Duodenal mucosa (tissue), 2 donors: Measurements from ENCODE around the gene TPSG1.
"Not testable (repeated sequence)": the region's sequence is repeated elsewhere in the genome, so short reads cannot be mapped to it uniquely, and the experiment has no call there.

ENCODE experiments used
- H3K27ac ChIP-seq: one replicate; pipeline ENCODE4 v1.7.0; 2013; ENCODE audit warnings: low read depth, low read length
- H3K27me3 ChIP-seq, 2 donors: one replicate each; pipeline ENCODE4 v1.7.0; 2013; ENCODE audit warnings: low read length in 2 of 2, control low read depth in 1 of 2; ENCODE audit not compliant: insufficient read depth in 2 of 2, control insufficient read depth in 1 of 2
- H3K36me3 ChIP-seq, 2 donors: one replicate each; pipeline ENCODE4 v1.7.0; 2013; ENCODE audit warnings: low read length in 2 of 2, control low read depth in 1 of 2; ENCODE audit not compliant: insufficient read depth in 2 of 2, control insufficient read depth in 1 of 2
- H3K4me1 ChIP-seq, 2 donors: one replicate each; pipeline ENCODE4 v1.7.0; 2013; ENCODE audit warnings: low read length in 2 of 2, control low read depth in 1 of 2; ENCODE audit not compliant: insufficient read depth in 2 of 2, control insufficient read depth in 1 of 2
- H3K4me3 ChIP-seq, 2 donors: one replicate each; pipeline ENCODE4 v1.7.0; 2013; ENCODE audit warnings: low read length in 2 of 2, low read depth in 1 of 2
- H3K9ac ChIP-seq, 2 donors: one replicate each; pipeline ENCODE4 v1.7.0; 2013; ENCODE audit warnings: low read length in 2 of 2, low read depth in 1 of 2
- H3K9me3 ChIP-seq, 2 donors: one replicate each; pipeline ENCODE4 v1.7.0; 2013; ENCODE audit warnings: low read length in 2 of 2, control low read depth in 1 of 2; ENCODE audit not compliant: control insufficient read depth in 1 of 2

TPSG1 gene

GRCh38 chr16:1244881-1245280, 19.8 kb upstream of the TPSG1 start:
- Histone ChIP-seq H3K27ac (no peak overlapping the region), H3K9ac (no peak overlapping the region), H3K27me3 (peaks cover 8 to 11% of the 10 kb centered on the region in 2 donors), H3K9me3 (no peaks in the 10 kb centered on the region), H3K4me1 (no peaks in the 10 kb centered on the region), H3K36me3 (no peaks in the 10 kb centered on the region), H3K4me3 (no peak overlapping the region)

GRCh38 chr16:1243907-1244850, 19.1 kb upstream of the TPSG1 start:
- not testable (repeated sequence) for H3K36me3 ChIP-seq, H3K9me3 ChIP-seq, H3K4me1 ChIP-seq, H3K4me3 ChIP-seq, H3K27ac ChIP-seq, H3K9ac ChIP-seq
- H3K27me3 ChIP-seq, result peaks cover 8 to 11% of the 10 kb centered on the region in 2 donors

DNA sequence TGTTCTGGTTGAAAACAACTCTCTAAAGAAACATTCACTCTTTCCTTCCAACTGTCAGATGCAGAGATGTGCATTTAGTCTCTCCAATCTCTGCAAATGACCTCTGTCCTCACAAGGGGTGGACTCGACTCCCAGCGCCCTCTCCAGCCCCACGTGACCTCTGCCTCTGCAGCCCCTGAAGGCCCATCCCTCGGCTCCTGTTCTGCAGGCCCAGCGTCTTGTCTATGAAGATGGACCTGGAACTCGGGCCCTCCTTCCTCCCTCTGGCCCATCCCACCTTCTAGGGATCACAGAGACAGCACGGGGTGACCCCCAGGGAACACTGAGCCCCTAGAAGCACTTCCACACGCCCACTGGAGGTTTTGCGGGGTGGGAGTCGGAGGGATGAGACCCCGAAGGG, 18.3 kb upstream of the TPSG1 start:
- H3K27ac ChIP-seq, H3K4me3 ChIP-seq, H3K9ac ChIP-seq, H3K9me3 ChIP-seq, H3K36me3 ChIP-seq, H3K4me1 ChIP-seq: not testable (repeated sequence)
- H3K27me3 ChIP-seq, result peaks cover 8 to 11% of the 10 kb centered on the region in 2 donors

GRCh38 chr16:1241081-1241480, 16.0 kb upstream of the TPSG1 start:
- not testable (repeated sequence) for H3K4me3 ChIP-seq, H3K27me3 ChIP-seq, H3K27ac ChIP-seq, H3K9ac ChIP-seq, H3K36me3 ChIP-seq, H3K4me1 ChIP-seq, H3K9me3 ChIP-seq

- not testable (repeated sequence) for H3K27ac ChIP-seq, H3K9ac ChIP-seq, H3K36me3 ChIP-seq, H3K27me3 ChIP-seq, H3K9me3 ChIP-seq, H3K4me1 ChIP-seq, H3K4me3 ChIP-seq
Observed at GRCh38 chr16:1240436-1240835, 15.4 kb upstream of the TPSG1 start, which contains the start of gene TPSAB1. TSS of gene TPSAB1 (plus strand) at chr16:1240705. CDS start at chr16:1240939, 234 bp downstream.

DNA sequence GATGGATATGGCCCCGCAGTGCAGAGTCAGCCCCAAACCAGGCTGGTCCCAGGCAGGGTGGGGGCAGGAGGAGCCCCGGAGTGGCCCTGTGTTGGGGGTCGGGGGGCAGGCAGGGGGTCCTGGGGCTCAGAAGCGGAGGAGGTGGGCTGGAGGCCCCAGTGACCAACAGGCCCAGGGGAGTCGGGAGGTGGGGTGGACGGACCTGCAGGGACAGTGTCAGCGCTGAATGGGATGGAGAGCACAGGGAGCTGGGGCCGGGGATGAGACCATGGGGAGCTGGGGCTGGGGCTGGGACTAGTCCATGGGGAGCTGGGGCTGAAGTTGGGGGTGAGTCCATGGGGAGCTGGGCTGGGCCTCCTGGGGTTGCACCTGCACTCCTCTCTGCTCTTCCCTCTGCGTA, 14.5 kb upstream of the TPSG1 start:
- H3K9me3 ChIP-seq, H3K4me1 ChIP-seq, H3K9ac ChIP-seq, H3K36me3 ChIP-seq, H3K27me3 ChIP-seq, H3K4me3 ChIP-seq, H3K27ac ChIP-seq: not testable (repeated sequence)

DNA sequence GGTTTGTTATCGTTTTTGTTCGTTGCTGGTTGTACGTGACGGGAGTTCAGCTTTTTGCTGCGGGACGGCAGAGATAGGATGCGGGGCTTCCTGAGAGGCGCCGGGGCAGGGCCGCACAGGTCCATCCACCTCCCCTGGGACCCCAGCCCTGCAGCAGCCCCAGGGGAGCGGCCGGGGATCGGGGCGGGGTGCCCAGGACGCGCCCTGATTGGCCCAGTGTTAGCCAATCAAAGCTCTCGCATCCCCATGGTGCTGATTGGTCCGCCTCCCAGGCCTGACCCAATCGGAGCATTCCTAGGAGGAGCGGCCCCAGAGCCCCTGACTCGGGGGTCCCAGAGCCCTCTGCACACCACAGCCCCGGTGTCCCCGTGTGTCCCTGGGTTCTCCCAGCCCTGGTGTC, 13.8 kb upstream of the TPSG1 start:
- H3K4me3 ChIP-seq, H3K4me1 ChIP-seq, H3K9ac ChIP-seq, H3K27me3 ChIP-seq, H3K9me3 ChIP-seq, H3K27ac ChIP-seq, H3K36me3 ChIP-seq: not testable (repeated sequence)

DNA sequence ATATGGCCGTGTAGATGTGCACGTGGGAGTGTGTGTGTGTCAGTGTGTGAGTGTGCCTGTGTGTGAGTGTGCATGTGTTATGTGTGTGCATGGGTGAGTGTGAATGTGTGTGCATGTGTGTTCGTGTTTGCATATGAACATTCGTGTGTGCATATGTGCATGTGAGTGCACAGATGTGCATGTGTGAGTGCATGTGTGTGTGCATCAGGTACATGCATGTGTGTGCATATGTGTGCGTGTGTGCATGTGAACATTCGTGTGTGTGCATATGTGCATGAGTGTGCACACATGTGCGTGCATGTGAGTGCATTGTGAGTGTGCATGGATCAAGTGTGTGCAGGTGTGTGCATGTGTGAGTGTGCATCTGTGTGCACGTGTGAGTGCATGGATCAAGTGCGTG, 12.9 kb upstream of the TPSG1 start:
- H3K4me1 ChIP-seq, result no peaks in the 10 kb centered on the region

DNA sequence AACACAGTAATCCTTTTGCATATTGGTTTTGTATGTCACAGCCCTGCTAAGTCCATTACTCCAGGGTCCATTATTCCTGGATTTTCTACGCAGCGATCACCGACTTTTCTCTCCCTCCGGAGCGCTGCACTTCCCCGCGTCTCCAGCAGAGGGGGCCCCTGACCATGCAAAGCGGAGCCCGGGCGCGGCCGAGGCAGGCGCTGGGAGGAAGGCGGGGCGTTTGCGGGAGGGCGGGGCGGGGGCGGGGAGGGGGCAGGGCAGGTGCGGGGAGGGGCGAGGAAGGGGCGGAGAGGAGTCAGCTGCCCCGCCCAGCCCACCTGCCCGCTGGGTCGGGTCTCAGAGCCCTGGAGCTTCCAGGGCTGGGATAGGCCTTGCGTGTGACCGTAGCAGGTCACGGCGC, 11.6 kb upstream of the TPSG1 start:
- H3K36me3 ChIP-seq, H3K4me1 ChIP-seq, H3K27me3 ChIP-seq, H3K9me3 ChIP-seq, H3K27ac ChIP-seq, H3K9ac ChIP-seq, H3K4me3 ChIP-seq: not testable (repeated sequence)

More for the DNA sequence above, 12.9 kb upstream of the TPSG1 start:
- no peak overlapping the region for H3K4me3 ChIP-seq
- H3K27ac ChIP-seq, result no peak overlapping the region
- H3K36me3 ChIP-seq, result no peaks in the 10 kb centered on the region
- H3K9ac ChIP-seq, result no peak overlapping the region
- no peaks in the 10 kb centered on the region for H3K27me3 ChIP-seq
- no peaks in the 10 kb centered on the region for H3K9me3 ChIP-seq

GRCh38 chr16:1232049-1232748, 7.1 kb upstream of the TPSG1 start:
- H3K9me3 ChIP-seq, H3K27ac ChIP-seq, H3K4me1 ChIP-seq, H3K36me3 ChIP-seq, H3K9ac ChIP-seq, H3K4me3 ChIP-seq, H3K27me3 ChIP-seq: not testable (repeated sequence)
